ENCODE measurements around the gene VAT1.
"Not testable (repeated sequence)": the region's sequence is repeated elsewhere in the genome, so short reads cannot be mapped to it uniquely, and the experiment has no call there.

Gene VAT1

DNA sequence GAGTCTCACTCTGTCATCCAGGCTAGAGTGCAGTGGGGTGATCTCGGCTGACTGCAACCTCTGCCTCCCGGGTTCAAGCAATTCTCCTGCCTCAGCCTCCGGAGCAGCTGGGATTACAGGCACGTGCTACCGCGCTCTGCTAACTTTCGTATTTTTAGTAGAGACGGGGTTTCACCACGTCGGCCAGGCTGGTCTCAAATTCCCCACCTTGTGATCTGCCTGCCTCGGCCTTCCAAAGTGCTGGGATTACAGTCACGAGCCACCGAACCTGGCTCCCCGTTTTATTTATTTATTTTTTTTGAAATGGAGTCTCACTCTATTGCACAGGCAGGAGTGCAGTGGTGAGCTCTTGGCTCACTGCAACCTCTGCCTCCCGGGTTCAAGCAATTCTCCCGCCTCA lies 46.5 kb downstream of the VAT1 start:
- in situ Hi-C loops (cut with HindIII; ENCODE audit: low sequenced_read_pairs) = not testable (repeated sequence)

DNA sequence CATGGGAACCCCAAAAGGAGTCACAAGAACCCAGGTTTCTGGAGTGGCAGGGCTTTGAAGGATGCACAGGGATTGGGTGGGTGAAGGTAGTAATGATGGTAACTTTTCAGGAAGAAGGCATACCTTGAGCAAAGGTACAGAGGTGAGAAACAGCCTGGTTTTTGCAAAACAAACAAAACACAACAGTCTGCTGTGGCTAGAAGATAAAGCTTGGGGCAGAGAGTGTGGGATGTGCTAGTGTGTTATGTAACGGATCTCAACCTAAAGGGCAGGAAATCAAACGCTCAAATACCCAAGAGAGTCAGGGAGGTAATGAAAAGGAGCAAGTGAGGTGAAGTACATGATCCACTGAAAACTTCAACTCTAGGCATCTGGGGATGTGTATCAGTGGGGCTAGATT lies 46.9 kb downstream of the VAT1 start:
- in situ Hi-C loops (cut with HindIII; ENCODE audit: low sequenced_read_pairs) = no loop called here

DNA sequence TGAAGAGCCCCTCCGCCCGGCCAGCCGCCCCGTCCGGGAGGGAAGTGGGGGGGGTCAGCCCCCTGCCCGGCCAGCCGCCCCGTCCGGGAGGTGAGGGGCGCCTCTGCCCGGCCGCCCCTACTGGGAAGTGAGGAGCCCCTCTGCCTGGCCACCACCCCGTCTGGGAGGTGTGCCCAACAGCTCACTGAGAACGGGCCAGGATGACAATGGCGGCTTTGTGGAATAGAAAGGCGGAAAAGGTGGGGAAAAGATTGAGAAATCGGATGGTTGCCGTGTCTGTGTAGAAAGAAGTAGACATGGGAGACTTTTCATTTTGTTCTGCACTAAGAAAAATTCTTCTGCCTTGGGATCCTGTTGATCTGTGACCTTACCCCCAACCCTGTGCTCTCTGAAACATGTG lies 48.9 kb downstream of the VAT1 start:
- in situ Hi-C loops (cut with HindIII; ENCODE audit: low sequenced_read_pairs) = not testable (repeated sequence)

DNA sequence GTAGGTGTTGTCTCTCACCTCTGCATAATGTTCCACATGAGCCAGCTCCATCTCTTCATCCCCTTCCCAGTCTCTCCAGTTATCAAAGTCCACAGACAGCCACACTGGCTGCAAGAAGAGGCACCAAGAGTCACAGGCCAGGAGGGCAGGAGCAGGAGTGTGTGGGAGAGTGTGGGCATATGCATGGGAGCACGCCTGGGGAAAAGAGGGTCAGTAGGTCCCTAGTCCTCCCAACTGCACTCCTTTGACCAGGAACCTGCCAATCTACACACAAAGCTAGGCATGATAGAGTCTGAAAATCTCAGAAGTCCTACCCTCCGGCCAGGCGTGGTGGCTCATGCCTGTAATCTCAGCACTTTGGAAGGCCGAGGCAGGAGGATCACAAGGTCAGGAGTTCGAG lies 50.6 kb downstream of the VAT1 start:
- in situ Hi-C loops (cut with HindIII; ENCODE audit: low sequenced_read_pairs) = no loop called here

DNA sequence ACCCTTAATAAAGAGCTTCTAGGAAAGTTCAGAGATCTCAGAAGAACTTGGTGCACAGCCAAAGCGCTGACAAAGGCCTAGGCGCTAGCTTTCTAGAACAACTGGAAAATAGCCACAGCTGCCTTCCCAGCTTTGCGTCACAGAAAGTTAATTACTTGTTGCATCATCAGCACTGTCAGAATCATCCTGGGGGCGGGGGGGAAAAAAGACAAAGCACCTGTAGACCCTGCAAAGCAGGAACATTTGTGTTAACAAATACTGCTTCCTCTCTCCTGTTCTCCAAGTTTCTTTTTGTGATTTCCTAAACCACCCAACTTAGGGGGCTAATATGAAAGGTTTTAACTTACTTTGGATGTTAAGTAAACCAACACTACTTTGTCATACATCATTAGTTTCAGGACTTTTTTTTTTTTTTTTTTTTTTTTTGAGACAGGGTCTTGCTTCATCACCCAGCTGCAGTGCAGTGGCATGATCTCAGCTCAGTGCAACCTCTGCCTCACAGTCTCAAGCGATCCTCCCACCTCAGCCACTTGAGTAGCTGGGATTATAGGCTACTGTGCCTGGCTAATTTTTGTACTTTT lies 53.1 kb downstream of the VAT1 start:
- in situ Hi-C loops (cut with HindIII; ENCODE audit: low sequenced_read_pairs) = no loop called here

DNA sequence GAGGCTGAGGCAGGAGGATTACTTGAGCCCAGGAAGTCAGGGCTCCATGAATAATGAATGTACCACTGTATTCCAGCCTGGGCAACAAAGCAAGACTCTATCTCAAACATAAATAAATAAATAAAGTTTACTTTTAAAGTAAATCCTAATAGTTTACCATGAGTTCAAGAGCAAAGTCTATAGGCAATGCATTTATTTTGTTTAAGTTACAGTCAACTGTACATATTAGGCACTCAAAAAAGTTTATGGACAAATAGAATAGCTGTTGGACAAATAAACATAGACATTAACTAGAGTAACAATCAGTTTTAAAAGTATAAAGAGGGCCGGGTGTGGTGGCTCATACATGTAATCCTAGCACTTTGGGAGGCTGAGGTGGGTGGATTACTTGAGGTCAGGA lies 54.3 kb downstream of the VAT1 start:
- in situ Hi-C loops (cut with HindIII; ENCODE audit: low sequenced_read_pairs) = no loop called here

Data from DLD1 (cell line).